Tibial nerve (tissue), 4 donors: Measurements from ENCODE around the gene IL1RL1. TPM values are rescaled to one million over a fixed set of nuclear protein-coding genes. Genes with fewer than 3 reads are reported as not detected.

ENCODE experiments used
- DNase-seq, 2 donors: peaks; one replicate each; pipeline ENCODE4 v3.0.0-alpha.2; 2019; ENCODE audit warnings: low spot score in 2 of 2
- H3K27ac ChIP-seq, 4 donors: fragments of 200-600 bp; sonication (generic) in 3 of 4; one replicate each; pipeline ENCODE4 v1.5.1; 2017 to 2019; ENCODE audit warnings: mild to moderate bottlenecking in 1 of 4
- H3K27me3 ChIP-seq, 2 donors: fragments of 200-600 bp; sonication (generic) in 1 of 2; one replicate each; pipeline versions ENCODE4 v1.5.1 to v1.6.0; 2017 to 2019
- H3K36me3 ChIP-seq, 3 donors: fragments of 200-600 bp; sonication (generic); one replicate each; pipeline ENCODE4 v1.5.1; 2018 to 2019
- H3K4me1 ChIP-seq, 4 donors: fragments of 200-600 bp; sonication (generic) in 3 of 4; one replicate each; pipeline ENCODE4 v1.5.1; 2017 to 2019
- H3K4me3 ChIP-seq, 4 donors: fragments of 200-600 bp; sonication (generic) in 3 of 4; one replicate each; pipeline ENCODE4 v1.5.1; 2017 to 2019; ENCODE audit warnings: mild to moderate bottlenecking in 1 of 4, moderate library complexity in 1 of 4
- H3K9me3 ChIP-seq, 4 donors: fragments of 200-600 bp; sonication (generic) in 3 of 4; one replicate each; pipeline ENCODE4 v1.5.1; 2017 to 2019
- EP300 ChIP-seq, 2 donors: sonication (generic); formaldehyde crosslinking; IDR thresholded peaks; one replicate each; pipeline ENCODE4 v1.6.1; 2017; ENCODE audit warnings: antibody characterized with exemption in 2 of 2, mild to moderate bottlenecking in 1 of 2
- POLR2A ChIP-seq, 2 donors: fragments of 450-650 bp; IDR thresholded peaks; one replicate each; pipeline ENCODE4 v1.6.1; 2017; ENCODE audit warnings: antibody characterized with exemption in 2 of 2, mild to moderate bottlenecking in 2 of 2, moderate library complexity in 2 of 2
- WGBS, 2 donors: methylation state at CpG; one replicate each; pipeline ENCODE4 v1.1.5; 2018; 5-methylcytosine and 5-hydroxymethylcytosine counted together
- total RNA-seq, 4 donors: library from RNA; depleted of rRNA; stranded (reverse); fragments of >200 nt; gene quantifications; one replicate each; pipeline ENCODE4 v1.1.0, GENCODE V29; 2016
- TF ChIP-seq, protein P1 (sequence below), 5 experiments: fragments of 200-600 bp in 3 of 5; fragments of 450-650 bp in 2 of 5; sonication (generic) in 3 of 5; IDR thresholded peaks; one replicate each; pipeline ENCODE4 v1.5.1; 2016 to 2019; ENCODE audit warnings: antibody characterized with exemption in 5 of 5, mild to moderate bottlenecking in 3 of 5, moderate library complexity in 2 of 5

IL1RL1 gene
- total RNA-seq, 4 donors from 2014 or later, result 3.9 to 17.7 (median 6.9) TPM

GRCh38 chr2:102277202-102277700, 34.1 kb upstream of the IL1RL1 start:
- WGBS, 2 donors, result 38 to 50% methylated on average over 1 of the region's 1 CpG
- no peak for DNase-seq
- TF ChIP-seq POLR2A (IDR thresholded peaks at IDR 0.05) (no peak), EP300 (IDR thresholded peaks at IDR 0.05) (no peak)
- TF ChIP-seq, protein P1, sequence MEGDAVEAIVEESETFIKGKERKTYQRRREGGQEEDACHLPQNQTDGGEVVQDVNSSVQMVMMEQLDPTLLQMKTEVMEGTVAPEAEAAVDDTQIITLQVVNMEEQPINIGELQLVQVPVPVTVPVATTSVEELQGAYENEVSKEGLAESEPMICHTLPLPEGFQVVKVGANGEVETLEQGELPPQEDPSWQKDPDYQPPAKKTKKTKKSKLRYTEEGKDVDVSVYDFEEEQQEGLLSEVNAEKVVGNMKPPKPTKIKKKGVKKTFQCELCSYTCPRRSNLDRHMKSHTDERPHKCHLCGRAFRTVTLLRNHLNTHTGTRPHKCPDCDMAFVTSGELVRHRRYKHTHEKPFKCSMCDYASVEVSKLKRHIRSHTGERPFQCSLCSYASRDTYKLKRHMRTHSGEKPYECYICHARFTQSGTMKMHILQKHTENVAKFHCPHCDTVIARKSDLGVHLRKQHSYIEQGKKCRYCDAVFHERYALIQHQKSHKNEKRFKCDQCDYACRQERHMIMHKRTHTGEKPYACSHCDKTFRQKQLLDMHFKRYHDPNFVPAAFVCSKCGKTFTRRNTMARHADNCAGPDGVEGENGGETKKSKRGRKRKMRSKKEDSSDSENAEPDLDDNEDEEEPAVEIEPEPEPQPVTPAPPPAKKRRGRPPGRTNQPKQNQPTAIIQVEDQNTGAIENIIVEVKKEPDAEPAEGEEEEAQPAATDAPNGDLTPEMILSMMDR (IDR thresholded peaks at IDR 0.05), result no peak
- no peaks in the 10 kb centered on the region for H3K9me3 ChIP-seq
- H3K36me3 ChIP-seq, result no peaks in the 10 kb centered on the region
- H3K4me3 ChIP-seq, result no peak overlapping the region
- peaks cover 0 to 9% of the 10 kb centered on the region in 2 donors for H3K27me3 ChIP-seq
- no peaks in the 10 kb centered on the region for H3K4me1 ChIP-seq
- H3K27ac ChIP-seq, result no peak overlapping the region

DNA sequence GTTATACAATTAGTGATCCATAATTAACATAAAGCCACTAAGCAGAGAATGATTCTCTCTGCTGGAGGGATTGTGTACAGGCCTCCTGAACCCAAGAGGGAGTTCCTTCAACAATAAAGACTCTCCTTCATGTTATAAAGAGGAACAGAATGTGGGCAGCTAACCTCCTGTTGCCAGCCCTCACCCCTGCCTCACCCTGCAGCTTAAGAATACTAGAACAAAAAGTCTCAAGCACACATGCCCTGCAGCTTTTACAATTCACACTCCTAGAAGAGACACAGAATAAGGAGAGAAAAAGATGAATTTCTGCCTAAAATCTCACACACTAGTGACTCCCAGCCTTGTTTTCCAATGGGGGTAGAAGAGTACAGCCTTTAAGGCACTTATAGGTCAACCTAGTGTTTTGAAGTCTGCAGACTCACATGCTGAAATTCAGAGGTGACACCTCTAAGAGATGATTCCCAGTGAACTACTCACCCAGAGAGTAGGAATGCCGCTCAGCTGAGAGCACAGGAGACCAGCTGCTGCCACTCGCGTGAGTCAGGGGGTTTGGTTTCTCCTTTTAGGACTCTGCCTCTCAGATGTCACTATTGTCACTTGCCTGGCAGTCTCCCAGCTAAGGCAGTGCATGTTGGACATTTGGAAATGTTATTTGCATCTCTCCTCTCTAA, 32.5 kb upstream of the IL1RL1 start:
- no peaks in the 10 kb centered on the region for H3K9me3 ChIP-seq
- H3K36me3 ChIP-seq, result no peaks in the 10 kb centered on the region
- no peak overlapping the region for H3K27ac ChIP-seq
- TF ChIP-seq EP300 (IDR thresholded peaks at IDR 0.05), result no peak
- TF ChIP-seq, protein P1 (IDR thresholded peaks at IDR 0.05), result no peak
- TF ChIP-seq POLR2A (IDR thresholded peaks at IDR 0.05), result no peak
- H3K27me3 ChIP-seq, result peaks cover 0 to 4% of the 10 kb centered on the region in 2 donors
- H3K4me1 ChIP-seq, result no peaks in the 10 kb centered on the region
- H3K4me3 ChIP-seq, result no peak overlapping the region
- 60 to 67% methylated on average over 3 of the region's 3 CpGs for WGBS, 2 donors
- DNase-seq, result no peak

- Histone ChIP-seq H3K4me3 (no peak overlapping the region), H3K36me3 (no peaks in the 10 kb centered on the region), H3K4me1 (no peaks in the 10 kb centered on the region), H3K9me3 (no peaks in the 10 kb centered on the region), H3K27ac (no peak overlapping the region), H3K27me3 (peaks cover 0 to 4% of the 10 kb centered on the region in 2 donors)
- WGBS, 2 donors, result 78 to 83% methylated on average over 1 of the region's 1 CpG
- DNase-seq, result no peak
- TF ChIP-seq, protein P1 (IDR thresholded peaks at IDR 0.05), result no peak
- TF ChIP-seq EP300 (IDR thresholded peaks at IDR 0.05) (no peak), POLR2A (IDR thresholded peaks at IDR 0.05) (no peak)
Observed at GRCh38 chr2:102279391-102279735, 32.0 kb upstream of the IL1RL1 start.

DNA sequence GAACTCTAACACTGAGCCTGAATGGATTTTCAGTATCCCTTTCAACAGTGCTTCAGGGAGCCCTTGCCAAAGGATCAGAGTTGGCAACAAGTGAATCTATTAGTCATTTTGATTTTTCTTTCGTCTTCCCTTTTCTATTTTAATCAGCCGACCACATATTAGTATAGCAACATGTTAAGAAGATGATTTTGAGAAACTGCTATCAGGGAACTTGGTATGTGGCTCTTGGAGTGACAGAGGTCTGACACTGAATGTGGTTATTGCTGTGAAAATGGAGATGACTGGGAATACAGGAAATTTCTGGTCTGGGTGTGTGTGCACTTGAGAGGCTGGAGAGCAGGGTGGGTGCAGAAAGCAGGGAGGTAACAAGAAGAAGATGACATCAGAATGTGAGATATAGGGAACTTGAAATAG, 28.7 kb upstream of the IL1RL1 start:
- Histone ChIP-seq H3K27me3 (peaks cover 0 to 4% of the 10 kb centered on the region in 2 donors), H3K27ac (no peak overlapping the region), H3K4me3 (no peak overlapping the region), H3K9me3 (no peaks in the 10 kb centered on the region), H3K4me1 (no peaks in the 10 kb centered on the region), H3K36me3 (no peaks in the 10 kb centered on the region)
- 69 to 76% methylated on average over 2 of the region's 2 CpGs for WGBS, 2 donors
- no peak for DNase-seq
- TF ChIP-seq POLR2A (IDR thresholded peaks at IDR 0.05) (no peak), EP300 (IDR thresholded peaks at IDR 0.05) (peak in 1 of 2 donors; percentile 24)

DNA sequence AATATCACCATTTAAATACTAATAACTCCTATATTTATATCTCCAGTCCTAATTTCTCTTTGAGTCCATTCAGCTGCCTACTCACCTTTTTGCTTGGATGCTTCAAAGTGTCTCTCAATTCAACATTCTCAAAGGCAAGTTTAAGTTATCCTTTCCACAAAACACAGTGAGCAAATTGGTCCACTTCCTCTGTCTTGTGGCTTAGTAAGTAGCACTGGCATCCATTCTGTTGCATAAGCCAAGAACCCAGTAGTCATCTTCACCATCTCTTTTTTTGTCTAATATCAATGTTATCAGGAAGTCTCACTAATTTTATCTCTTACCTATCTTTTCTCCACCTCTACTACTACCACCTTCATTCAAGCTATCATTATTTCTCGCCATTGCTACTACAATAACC, 27.4 kb upstream of the IL1RL1 start:
- H3K36me3 ChIP-seq, result no peaks in the 10 kb centered on the region
- 95 to 97% methylated on average over 1 of the region's 1 CpG for WGBS, 2 donors
- H3K4me3 ChIP-seq, result no peak overlapping the region
- no peaks in the 10 kb centered on the region for H3K27me3 ChIP-seq
- no peak for DNase-seq
- no peak overlapping the region for H3K27ac ChIP-seq
- H3K4me1 ChIP-seq, result no peaks in the 10 kb centered on the region
- TF ChIP-seq POLR2A (IDR thresholded peaks at IDR 0.05) (no peak), EP300 (IDR thresholded peaks at IDR 0.05) (no peak)
- TF ChIP-seq, protein P1 (IDR thresholded peaks at IDR 0.05), result no peak
- H3K9me3 ChIP-seq, result no peaks in the 10 kb centered on the region
